PFSK-1 (cell line): Measurements from ENCODE around the gene BRINP3.

Experiments used
- POLR2AphosphoS5 ChIP-seq: IDR thresholded peaks from 2 replicates; pipeline ENCODE4 v1.6.1; 2012; ENCODE audit warnings: low read depth, mild to moderate bottlenecking, control low read depth, low read length, moderate library complexity
- SIN3A ChIP-seq: IDR thresholded peaks from 2 replicates; pipeline ENCODE4 v1.6.1; 2012; ENCODE audit warnings: mild to moderate bottlenecking, low read length, moderate library complexity, borderline replicate concordance; ENCODE audit not compliant: insufficient read depth
- TAF1 ChIP-seq: IDR thresholded peaks from 2 replicates; pipeline ENCODE4 v1.6.1; 2012; ENCODE audit warnings: low read length, control low read depth, borderline replicate concordance; ENCODE audit not compliant: insufficient read depth
- TF ChIP-seq, protein P1 (sequence below), 2 experiments: IDR thresholded peaks; 2 replicates each; pipeline versions ENCODE4 v1.6.1 to v1.8.0; 2011 to 2012; ENCODE audit warnings: low read depth in 2 of 2, low read length in 2 of 2, control low read depth in 1 of 2, inconsistent platforms in 1 of 2, mild to moderate bottlenecking in 1 of 2, moderate library complexity in 1 of 2; ENCODE audit not compliant: insufficient read depth in 1 of 2

DNA sequence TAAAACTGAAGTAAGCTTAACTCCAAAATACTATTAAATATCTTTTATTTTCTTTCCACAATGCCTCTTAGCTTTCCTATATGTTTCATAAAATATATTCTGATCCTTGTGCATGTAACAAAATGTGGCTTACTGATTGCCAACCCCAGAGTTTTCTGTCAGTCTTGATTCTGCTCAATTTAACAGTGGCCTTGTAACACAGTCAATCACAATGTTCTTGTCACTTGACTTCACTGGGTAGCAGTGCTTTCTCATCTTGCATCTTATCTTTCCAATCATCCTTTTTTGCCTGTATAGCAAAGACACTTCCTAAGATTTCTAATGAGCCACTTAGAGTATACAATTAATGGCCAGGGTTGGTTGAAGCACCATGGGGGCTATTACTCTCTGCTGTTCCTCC, 19.9 kb upstream of the BRINP3 start:
- TF ChIP-seq POLR2AphosphoS5 (no peak), TAF1 (no peak), SIN3A (no peak)
- TF ChIP-seq, protein P1, sequence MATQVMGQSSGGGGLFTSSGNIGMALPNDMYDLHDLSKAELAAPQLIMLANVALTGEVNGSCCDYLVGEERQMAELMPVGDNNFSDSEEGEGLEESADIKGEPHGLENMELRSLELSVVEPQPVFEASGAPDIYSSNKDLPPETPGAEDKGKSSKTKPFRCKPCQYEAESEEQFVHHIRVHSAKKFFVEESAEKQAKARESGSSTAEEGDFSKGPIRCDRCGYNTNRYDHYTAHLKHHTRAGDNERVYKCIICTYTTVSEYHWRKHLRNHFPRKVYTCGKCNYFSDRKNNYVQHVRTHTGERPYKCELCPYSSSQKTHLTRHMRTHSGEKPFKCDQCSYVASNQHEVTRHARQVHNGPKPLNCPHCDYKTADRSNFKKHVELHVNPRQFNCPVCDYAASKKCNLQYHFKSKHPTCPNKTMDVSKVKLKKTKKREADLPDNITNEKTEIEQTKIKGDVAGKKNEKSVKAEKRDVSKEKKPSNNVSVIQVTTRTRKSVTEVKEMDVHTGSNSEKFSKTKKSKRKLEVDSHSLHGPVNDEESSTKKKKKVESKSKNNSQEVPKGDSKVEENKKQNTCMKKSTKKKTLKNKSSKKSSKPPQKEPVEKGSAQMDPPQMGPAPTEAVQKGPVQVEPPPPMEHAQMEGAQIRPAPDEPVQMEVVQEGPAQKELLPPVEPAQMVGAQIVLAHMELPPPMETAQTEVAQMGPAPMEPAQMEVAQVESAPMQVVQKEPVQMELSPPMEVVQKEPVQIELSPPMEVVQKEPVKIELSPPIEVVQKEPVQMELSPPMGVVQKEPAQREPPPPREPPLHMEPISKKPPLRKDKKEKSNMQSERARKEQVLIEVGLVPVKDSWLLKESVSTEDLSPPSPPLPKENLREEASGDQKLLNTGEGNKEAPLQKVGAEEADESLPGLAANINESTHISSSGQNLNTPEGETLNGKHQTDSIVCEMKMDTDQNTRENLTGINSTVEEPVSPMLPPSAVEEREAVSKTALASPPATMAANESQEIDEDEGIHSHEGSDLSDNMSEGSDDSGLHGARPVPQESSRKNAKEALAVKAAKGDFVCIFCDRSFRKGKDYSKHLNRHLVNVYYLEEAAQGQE (IDR thresholded peaks at IDR 0.05; ENCODE audit: insufficient read depth in 1 of 2, low read depth in 2 of 2, low read length in 2 of 2) = no peak
